PFSK-1 (cell line): ENCODE data around the gene GIMAP2.

Experiments
- FOXP2 ChIP-seq: optimal IDR thresholded peaks from 2 replicates; pipeline ENCODE3; 2011; ENCODE audit warnings: borderline replicate concordance, control low read depth, inconsistent platforms; ENCODE audit not compliant: insufficient read depth; ENCODE audit errors: extremely low read length, extremely low read depth
- POLR2AphosphoS5 ChIP-seq: IDR thresholded peaks from 2 replicates; pipeline ENCODE4 v1.6.1; 2012; ENCODE audit warnings: low read depth, mild to moderate bottlenecking, control low read depth, low read length, moderate library complexity
- REST ChIP-seq, 2 experiments: IDR thresholded peaks; 2 replicates each; pipeline versions ENCODE4 v1.6.1 to v1.8.0; 2011 to 2012; ENCODE audit warnings: low read depth in 2 of 2, low read length in 2 of 2, control low read depth in 1 of 2, inconsistent platforms in 1 of 2, mild to moderate bottlenecking in 1 of 2, moderate library complexity in 1 of 2; ENCODE audit not compliant: insufficient read depth in 1 of 2
- SIN3A ChIP-seq: IDR thresholded peaks from 2 replicates; pipeline ENCODE4 v1.6.1; 2012; ENCODE audit warnings: mild to moderate bottlenecking, low read length, moderate library complexity, borderline replicate concordance; ENCODE audit not compliant: insufficient read depth
- TAF1 ChIP-seq: IDR thresholded peaks from 2 replicates; pipeline ENCODE4 v1.6.1; 2012; ENCODE audit warnings: low read length, control low read depth, borderline replicate concordance; ENCODE audit not compliant: insufficient read depth

The GIMAP2 gene

GRCh38 chr7:150728609-150729008 is 43.1 kb downstream of the GIMAP2 start:
- TF ChIP-seq POLR2AphosphoS5 (no peak), SIN3A (no peak), FOXP2 (no peak), REST (IDR thresholded peaks at IDR 0.05; ENCODE audit: insufficient read depth in 1 of 2, low read depth in 2 of 2, low read length in 2 of 2) (no peak), TAF1 (no peak)

GRCh38 chr7:150731916-150732315 is 46.4 kb downstream of the GIMAP2 start:
- TF ChIP-seq FOXP2 (no peak), TAF1 (no peak), SIN3A (no peak)

GRCh38 chr7:150732786-150733481 is 47.4 kb downstream of the GIMAP2 start:
- TF ChIP-seq POLR2AphosphoS5, result no peak
- no peak for TF ChIP-seq TAF1
- no peak for TF ChIP-seq REST (IDR thresholded peaks at IDR 0.05; ENCODE audit: insufficient read depth in 1 of 2, low read depth in 2 of 2, low read length in 2 of 2)
- no peak for TF ChIP-seq SIN3A
- no peak for TF ChIP-seq FOXP2

GRCh38 chr7:150733482-150734095 is 48.1 kb downstream of the GIMAP2 start:
- no peak for TF ChIP-seq SIN3A
- TF ChIP-seq REST (IDR thresholded peaks at IDR 0.05; ENCODE audit: insufficient read depth in 1 of 2, low read depth in 2 of 2, low read length in 2 of 2), result no peak
- no peak for TF ChIP-seq TAF1
- no peak for TF ChIP-seq FOXP2
- no peak for TF ChIP-seq POLR2AphosphoS5

- TF ChIP-seq REST (IDR thresholded peaks at IDR 0.05; ENCODE audit: insufficient read depth in 1 of 2, low read depth in 2 of 2, low read length in 2 of 2), result no peak
- TF ChIP-seq POLR2AphosphoS5, result no peak
- no peak for TF ChIP-seq TAF1
- no peak for TF ChIP-seq FOXP2
Observed at GRCh38 chr7:150734254-150734653, 48.7 kb downstream of the GIMAP2 start.
